CD4-positive, alpha-beta T cell (primary cell): ENCODE data around the gene ANO10. TPM values are rescaled to one million over a fixed set of nuclear protein-coding genes. Genes with fewer than 3 reads are reported as not detected.

Source experiments
- ATAC-seq: fragments of 200-7000 bp; cut with Tn5 transposase; one replicate; pipeline ENCODE4 v1.10.0; 2022; ENCODE audit warnings: mild to moderate bottlenecking; ENCODE audit not compliant: poor library complexity
- CTCF ChIA-PET: fragments of 350-600 bp; sonication (Branson Sonifier 250); formaldehyde crosslinking; loops from one replicate; lab custom pipeline; 2021; ENCODE audit warnings: antibody characterized with exemption, inconsistent platforms; lab: Charles Lee
- POLR2A ChIA-PET: fragments of 350-600 bp; sonication (Branson Sonifier 250); formaldehyde crosslinking; loops from one replicate; lab custom pipeline; 2021; ENCODE audit warnings: antibody characterized with exemption, inconsistent platforms; lab: Charles Lee
- DNase-seq, 14 experiments: peaks; one replicate each; pipeline ENCODE4 v3.0.0-alpha.2; 2013 to 2020; ENCODE audit warnings: mixed read lengths in 2 of 14
- H3K27ac ChIP-seq, 2 donors: one replicate each; pipeline versions ENCODE4 v1.5.1 to v1.7.0; 2013; ENCODE audit warnings: low read length in 2 of 2, low read depth in 1 of 2, mild to moderate bottlenecking in 1 of 2
- H3K27me3 ChIP-seq, 2 experiments: 1 replicate in 1 of 2; 2 replicates in 1 of 2; pipeline versions ENCODE4 v1.6.1 to v1.7.0; 2013; ENCODE audit warnings: low read length in 2 of 2, control low read depth in 1 of 2, mild to moderate bottlenecking in 1 of 2, moderate library complexity in 1 of 2; ENCODE audit not compliant: insufficient read depth in 2 of 2, control insufficient read depth in 1 of 2
- H3K36me3 ChIP-seq: one replicate; pipeline ENCODE4 v1.6.1; 2013; ENCODE audit warnings: low read length, control low read depth; ENCODE audit not compliant: insufficient read depth
- H3K4me1 ChIP-seq: one replicate; pipeline ENCODE4 v1.6.1; 2013; ENCODE audit warnings: low read length, control low read depth; ENCODE audit not compliant: insufficient read depth
- H3K4me3 ChIP-seq: one replicate; pipeline ENCODE4 v1.5.1; 2013; ENCODE audit warnings: mild to moderate bottlenecking, low read length, moderate library complexity
- H3K9me3 ChIP-seq, 2 experiments: 1 replicate in 1 of 2; 2 replicates in 1 of 2; pipeline versions ENCODE4 v1.6.1 to v1.7.0; 2013; ENCODE audit warnings: low read length in 2 of 2, mild to moderate bottlenecking in 2 of 2, control low read depth in 1 of 2, moderate library complexity in 1 of 2; ENCODE audit not compliant: control insufficient read depth in 1 of 2, insufficient read depth in 1 of 2
- H3K27ac Mint-ChIP-seq: one replicate; pipeline ENCODE4 v1.8.0; 2020; ENCODE audit warnings: mixed read lengths
- H3K27me3 Mint-ChIP-seq: one replicate; pipeline ENCODE4 v1.8.0; 2021; ENCODE audit warnings: mixed read lengths
- H3K36me3 Mint-ChIP-seq: one replicate; pipeline ENCODE4 v1.8.0; 2021; ENCODE audit warnings: low read depth, mixed read lengths
- H3K4me1 Mint-ChIP-seq: one replicate; pipeline ENCODE4 v1.8.0; 2021; ENCODE audit warnings: low read depth, mixed read lengths
- H3K4me3 Mint-ChIP-seq: one replicate; pipeline ENCODE4 v1.8.0; 2020; ENCODE audit warnings: mild to moderate bottlenecking, mixed read lengths
- H3K9me3 Mint-ChIP-seq: one replicate; pipeline ENCODE4 v1.8.0; 2020; ENCODE audit warnings: mixed read lengths
- CTCF ChIP-seq: fragments of 200-600 bp; IDR thresholded peaks from one replicate; pipeline ENCODE4 v1.8.0; 2022; ENCODE audit warnings: antibody characterized with exemption, mild to moderate bottlenecking
- intact Hi-C, 2 experiments: fragments of 100-400 bp; cut with DNase I in 1 of 2; cut with micrococcal nuclease in 1 of 2; formaldehyde crosslinking; loops; one replicate each; pipeline versions ENCODE4 v1.15.1 to v1.9.0; 2023 to 2025; cut with DNase I, micrococcal nuclease
- total RNA-seq, 174 experiments: library from RNA in 2 of 174; stranded (reverse) in 2 of 174; gene quantifications; one replicate each; pipeline ENCODE4 v1.2.3 and lab custom pipeline; 2021 to 2026

The ANO10 gene
- total RNA-seq, 2 experiments from 2014 or later = 6.9 to 8.0 TPM

GRCh38 chr3:43341788-43342187, 280.0 kb downstream of the ANO10 start:
- Histone ChIP-seq H3K27ac (no peak overlapping the region), H3K4me3 (no peak overlapping the region), H3K9me3 (peaks cover 17 to 20% of the 10 kb centered on the region in 2 experiments), H3K36me3 (peaks cover 90% of the 10 kb centered on the region), H3K27me3 (no peaks in the 10 kb centered on the region), H3K4me1 (peaks cover 46% of the 10 kb centered on the region)
- ATAC-seq (no peak), DNase-seq (no peak)
- H3K36me3 Mint-ChIP-seq = peaks cover 100% of the 10 kb centered on the region
- peaks cover 70% of the 10 kb centered on the region for H3K4me1 Mint-ChIP-seq
- no peaks in the 10 kb centered on the region for H3K27me3 Mint-ChIP-seq
- H3K27ac Mint-ChIP-seq = peak overlapping the region; percentile 96
- no peaks in the 10 kb centered on the region for H3K9me3 Mint-ChIP-seq
- intact Hi-C loops = loop anchor here in 1 of 2 experiments (5.0 kb wide), 2 partner anchors 49 to 51 kb away; no protein-coding TSS in a partner anchor
- ChIA-PET CTCF (no interaction called here), POLR2A (interaction anchor here (1.0 kb wide), 1 partner anchor 45 kb away, joined by 3 read pairs; no protein-coding TSS in a partner anchor)
- TF ChIP-seq CTCF = no peak
- H3K4me3 Mint-ChIP-seq = no peak overlapping the region

- TF ChIP-seq CTCF = no peak
- H3K4me1 Mint-ChIP-seq = peaks cover 56% of the 10 kb centered on the region
- H3K9me3 Mint-ChIP-seq = peaks cover 4% of the 10 kb centered on the region
- H3K4me1 ChIP-seq = peaks cover 34% of the 10 kb centered on the region
- H3K27ac ChIP-seq = no peak overlapping the region
- H3K4me3 Mint-ChIP-seq = no peak overlapping the region
- H3K4me3 ChIP-seq = no peak overlapping the region
- CTCF ChIA-PET = no interaction called here
- peak overlapping the region; percentile 37 for H3K27ac Mint-ChIP-seq
- no peaks in the 10 kb centered on the region for H3K27me3 ChIP-seq
- POLR2A ChIA-PET = interaction anchor here (1.4 kb wide), 1 partner anchor 44 kb away, joined by 4 read pairs; no protein-coding TSS in a partner anchor
- H3K36me3 Mint-ChIP-seq = peaks cover 100% of the 10 kb centered on the region
- ATAC-seq = no peak
- H3K36me3 ChIP-seq = peaks cover 93% of the 10 kb centered on the region
- no peaks in the 10 kb centered on the region for H3K27me3 Mint-ChIP-seq
- intact Hi-C loops = loop anchor here in 1 of 2 experiments (5.0 kb wide), 2 partner anchors 48 to 52 kb away; no protein-coding TSS in a partner anchor
- peaks cover 26 to 30% of the 10 kb centered on the region in 2 experiments for H3K9me3 ChIP-seq
- no peak for DNase-seq
Observed at GRCh38 chr3:43340403-43340802, 281.4 kb downstream of the ANO10 start.

- H3K36me3 ChIP-seq = peaks cover 91% of the 10 kb centered on the region
- CTCF ChIA-PET = interaction anchor here (0.9 to 1.6 kb wide), 3 partner anchors 11 to 27 kb away, joined by 3 read pairs; no protein-coding TSS in a partner anchor
- intact Hi-C loops = no loop called here
- Mint-ChIP-seq H3K27me3 (no peaks in the 10 kb centered on the region), H3K4me1 (peaks cover 35% of the 10 kb centered on the region), H3K36me3 (peaks cover 100% of the 10 kb centered on the region), H3K4me3 (no peak overlapping the region), H3K27ac (no peak overlapping the region), H3K9me3 (peaks cover 8% of the 10 kb centered on the region)
- peaks cover 33 to 34% of the 10 kb centered on the region in 2 experiments for H3K9me3 ChIP-seq
- no peaks in the 10 kb centered on the region for H3K27me3 ChIP-seq
- no peak for TF ChIP-seq CTCF
- DNase-seq (peak in 1 of 14 experiments; percentile 25), ATAC-seq (no peak)
- POLR2A ChIA-PET = interaction anchor here (1.0 kb wide), 2 partner anchors 9 to 10 kb away, joined by 3 read pairs; no protein-coding TSS in a partner anchor
- H3K27ac ChIP-seq = no peak overlapping the region
- H3K4me1 ChIP-seq = peaks cover 14% of the 10 kb centered on the region
- no peak overlapping the region for H3K4me3 ChIP-seq
Observed at GRCh38 chr3:43338295-43338694, 283.5 kb downstream of the ANO10 start.
